HCT116 (cell line): Measurements from ENCODE around the gene IFNA13. TPM values are rescaled to one million over a fixed set of nuclear protein-coding genes. Genes with fewer than 3 reads are reported as not detected.

Source experiments
- ATAC-seq: fragments of 200-7000 bp; cut with Tn5 transposase; 2 replicates; pipeline ENCODE4 v1.9.1; 2020; ENCODE audit warnings: mild to moderate bottlenecking, moderate library complexity
- BruUV-seq: library from RNA; stranded (reverse); fragments of 400-500 nt; replicated peaks from 2 replicates; lab custom pipeline; 2021; lab: Mats Ljungman, UMichigan
- CTCF ChIA-PET: fragments of 300-600 bp; sonication (Branson Sonifier 250); formaldehyde crosslinking; loops from one replicate; lab custom pipeline; 2021; ENCODE audit warnings: antibody characterized with exemption; lab: Charles Lee
- POLR2A ChIA-PET: fragments of 300-600, 350-600 bp; sonication (Branson Sonifier 250); formaldehyde crosslinking; loops from one replicate; lab custom pipeline; 2021; ENCODE audit warnings: antibody characterized with exemption; lab: Charles Lee
- RAD21 ChIA-PET, 2 experiments: fragments of 300-600 bp; sonication (Branson Sonifier 250); formaldehyde crosslinking; loops; one replicate each; lab custom pipeline; 2023; ENCODE audit warnings: low total read pairs in 2 of 2; ENCODE audit not compliant: uncharacterized antibody in 2 of 2, unreplicated experiment in 2 of 2, low non-redundant PET in 1 of 2; lab: Charles Lee
- DNase-seq: peaks from one replicate; pipeline ENCODE4 v3.0.0-alpha.2; 2010; ENCODE audit warnings: low read depth, low spot score
- H2AFZ ChIP-seq: fragments of 200-600 bp; shearing (Covaris generic), sonication (generic); 2 replicates; pipeline ENCODE4 v1.6.1; 2017; ENCODE audit warnings: low read depth, mixed run types, mixed read lengths, antibody characterized with exemption, low read length; ENCODE audit not compliant: poor library complexity, severe bottlenecking
- H3K27ac ChIP-seq: 2 replicates; pipeline ENCODE4 v1.5.1; 2012; ENCODE audit warnings: low read depth, low read length
- H3K27me3 ChIP-seq: fragments of 200-600 bp; sonication (generic); 2 replicates; pipeline ENCODE4 v1.6.1; 2016; ENCODE audit warnings: mixed run types, low read length, mixed read lengths; ENCODE audit not compliant: insufficient read depth
- H3K36me3 ChIP-seq, 2 experiments: fragments of 200-500 bp in 1 of 2; fragments of 200-600 bp in 1 of 2; sonication (Bioruptor generic) in 1 of 2; sonication (generic) in 1 of 2; 2 replicates each; pipeline versions ENCODE4 v1.5.1 to v1.6.1; 2014 to 2016; ENCODE audit warnings: low read length in 2 of 2, inconsistent platforms in 1 of 2, mixed read lengths in 1 of 2, mixed run types in 1 of 2; ENCODE audit not compliant: insufficient read depth in 2 of 2, control insufficient read depth in 1 of 2
- H3K4me1 ChIP-seq, 2 experiments: fragments of 200-600 bp in 1 of 2; sonication (generic) in 1 of 2; 2 replicates each; pipeline versions ENCODE4 v1.5.1 to v1.6.1; 2012 to 2017; ENCODE audit warnings: low read length in 2 of 2, inconsistent platforms in 1 of 2, mild to moderate bottlenecking in 1 of 2, mixed read lengths in 1 of 2, mixed run types in 1 of 2, moderate library complexity in 1 of 2; ENCODE audit not compliant: insufficient read depth in 2 of 2, control insufficient read depth in 1 of 2
- H3K4me2 ChIP-seq: fragments of 200-600 bp; sonication (generic); 2 replicates; pipeline ENCODE4 v1.6.1; 2017; ENCODE audit warnings: mixed run types, low read length, mixed read lengths
- H3K4me3 ChIP-seq, 2 experiments: fragments of 200-600 bp in 1 of 2; sonication (generic) in 1 of 2; replicated peaks in 1 of 2; 2 replicates each; pipeline ENCODE4 v1.5.1; 2011 to 2016; ENCODE audit warnings: low read length in 2 of 2, control low read depth in 1 of 2, low read depth in 1 of 2, mild to moderate bottlenecking in 1 of 2, mixed read lengths in 1 of 2, mixed run types in 1 of 2
- H3K79me2 ChIP-seq: fragments of 200-600 bp; sonication (generic); 2 replicates; pipeline ENCODE4 v1.6.1; 2017; ENCODE audit warnings: mild to moderate bottlenecking, mixed run types, low read length, moderate library complexity, mixed read lengths; ENCODE audit not compliant: insufficient read depth
- H3K9ac ChIP-seq: fragments of 200-600 bp; sonication (generic); 2 replicates; pipeline ENCODE4 v1.6.1; 2016; ENCODE audit warnings: low read length, mixed read lengths
- H3K9me2 ChIP-seq: fragments of 200-600 bp; sonication (generic), shearing (Covaris generic); 2 replicates; pipeline ENCODE4 v1.6.1; 2017; ENCODE audit warnings: mixed run types, mild to moderate bottlenecking, moderate library complexity; ENCODE audit not compliant: insufficient read depth
- H3K9me3 ChIP-seq, 2 experiments: fragments of 200-500 bp in 1 of 2; fragments of 200-600 bp in 1 of 2; sonication (Bioruptor generic) in 1 of 2; sonication (generic) in 1 of 2; 2 replicates each; pipeline ENCODE4 v1.6.1; 2014 to 2017; ENCODE audit warnings: low read length in 2 of 2, mixed read lengths in 2 of 2, inconsistent platforms in 1 of 2, low read depth in 1 of 2, mild to moderate bottlenecking in 1 of 2, mixed run types in 1 of 2, moderate library complexity in 1 of 2; ENCODE audit not compliant: control insufficient read depth in 1 of 2, insufficient read depth in 1 of 2
- H4K20me1 ChIP-seq: fragments of 200-600 bp; sonication (generic), shearing (Covaris generic); 2 replicates; pipeline ENCODE4 v1.6.1; 2017; ENCODE audit warnings: mixed run types, mild to moderate bottlenecking, moderate library complexity; ENCODE audit not compliant: insufficient read depth
- ATF3 ChIP-seq: IDR thresholded peaks from 2 replicates; pipeline ENCODE4 v1.6.1; 2012
- CEBPB ChIP-seq: IDR thresholded peaks from 2 replicates; pipeline ENCODE4 v1.6.1; 2012; ENCODE audit warnings: low read depth
- CTCF ChIP-seq, 3 experiments: fragments of 200-600 bp in 1 of 3; sonication (generic) in 1 of 3; IDR thresholded peaks in 2 of 3; conservative IDR thresholded peaks in 1 of 3; 2 replicates each; pipeline ENCODE4 v1.5.1; 2012 to 2017; ENCODE audit warnings: low read depth in 2 of 3, low read length in 2 of 3, antibody characterized with exemption in 1 of 3, borderline replicate concordance in 1 of 3, control low read depth in 1 of 3, mild to moderate bottlenecking in 1 of 3, mixed read lengths in 1 of 3, mixed run types in 1 of 3, moderate library complexity in 1 of 3; ENCODE audit not compliant: insufficient read depth in 1 of 3
- EZH2 ChIP-seq: fragments of 200-600 bp; sonication (generic); IDR thresholded peaks from 2 replicates; pipeline ENCODE4 v1.6.1; 2017; ENCODE audit warnings: antibody characterized with exemption, mixed run types
- EZH2phosphoT487 ChIP-seq: fragments of 200-600 bp; IDR thresholded peaks from 2 replicates; pipeline ENCODE4 v1.6.1; 2018; ENCODE audit warnings: antibody characterized with exemption, borderline replicate concordance
- FOSL1 ChIP-seq: IDR thresholded peaks from 2 replicates; pipeline ENCODE4 v1.6.1; 2012; ENCODE audit warnings: low read depth
- MAX ChIP-seq: IDR thresholded peaks from 2 replicates; pipeline ENCODE4 v1.6.1; 2012
- POLR2AphosphoS5 ChIP-seq: IDR thresholded peaks from 2 replicates; pipeline ENCODE4 v1.6.1; 2011; ENCODE audit warnings: mild to moderate bottlenecking, low read depth, low read length, moderate library complexity
- SP1 ChIP-seq: IDR thresholded peaks from 2 replicates; pipeline ENCODE4 v1.6.1; 2012; ENCODE audit warnings: low read depth
- SRF ChIP-seq: IDR thresholded peaks from 2 replicates; pipeline ENCODE4 v1.6.1; 2012; ENCODE audit warnings: low read depth
- TCF7L2 ChIP-seq: IDR thresholded peaks from 2 replicates; pipeline ENCODE4 v1.7.0; 2011; ENCODE audit warnings: borderline replicate concordance, inconsistent platforms; ENCODE audit not compliant: insufficient read depth, insufficient read length; ENCODE audit errors: extremely low read depth
- ZBTB33 ChIP-seq: IDR thresholded peaks from 2 replicates; pipeline ENCODE4 v1.6.1; 2011; ENCODE audit warnings: mild to moderate bottlenecking, low read length, moderate library complexity; ENCODE audit not compliant: insufficient replicate concordance; ENCODE audit errors: extremely low read depth
- ZFX ChIP-seq: fragments of 450-650 bp; IDR thresholded peaks from 2 replicates; pipeline ENCODE4 v1.6.1; 2017
- intact Hi-C: fragments of 100-400 bp; cut with micrococcal nuclease; formaldehyde crosslinking; loops from 2 replicates; pipeline ENCODE4 v1.10.0; 2022
- total RNA-seq: library from RNA; stranded (reverse); gene quantifications from one replicate; pipeline ENCODE4 v1.2.1, GENCODE V29; 2021; ENCODE audit not compliant: unreplicated experiment

Gene IFNA13
- total RNA-seq, 1 experiment from 2014 or later: not detected

- no peaks in the 10 kb centered on the region for H3K27me3 ChIP-seq
- H3K4me1 ChIP-seq: no peaks in the 10 kb centered on the region
- RAD21 ChIA-PET: no interaction called here
- ATAC-seq: no peak
- no peak overlapping the region for H3K4me2 ChIP-seq
- no peaks in the 10 kb centered on the region for H3K9me3 ChIP-seq
- H3K4me3 ChIP-seq: no peak overlapping the region
- intact Hi-C loops: no loop called here
- H3K9ac ChIP-seq: no peak overlapping the region
- DNase-seq: no peak
- no peak for TF ChIP-seq TCF7L2
- no peak for TF ChIP-seq FOSL1
- no peak for TF ChIP-seq EZH2
- TF ChIP-seq CEBPB: no peak
- TF ChIP-seq MAX: no peak
- TF ChIP-seq ATF3: no peak
- TF ChIP-seq ZBTB33: no peak
- TF ChIP-seq SP1: no peak
- TF ChIP-seq CTCF (IDR thresholded peaks at IDR 0.05 in 2 of 3, conservative IDR thresholded peaks at IDR 0.05 in 1 of 3; ENCODE audit: borderline replicate concordance in 1 of 3, insufficient read depth in 1 of 3, low read depth in 2 of 3, low read length in 2 of 3): no peak
- no peak for TF ChIP-seq EZH2phosphoT487
- TF ChIP-seq POLR2AphosphoS5: no peak
- no peak for TF ChIP-seq ZFX
- TF ChIP-seq SRF: no peak
- peaks cover 5% of the 10 kb centered on the region for H4K20me1 ChIP-seq
- H2AFZ ChIP-seq: no peak overlapping the region
- no TSS peak for BruUV-seq
- no peak overlapping the region for H3K27ac ChIP-seq
- 0 out of 4 replicates have a peak, but pooled peaks cover 0 to 5% of the 10 kb centered on the region in 2 experiments for H3K36me3 ChIP-seq
- POLR2A ChIA-PET: interaction anchor here (0.7 kb wide), 1 partner anchor 64 kb away, joined by 3 read pairs; no protein-coding TSS in a partner anchor
- peaks cover 38% of the 10 kb centered on the region for H3K79me2 ChIP-seq
- CTCF ChIA-PET: interaction anchor here (0.6 to 1.4 kb wide), 3 partner anchors 71 to 165 kb away, joined by 3 to 4 read pairs (median 4); no protein-coding TSS in a partner anchor
- H3K9me2 ChIP-seq: no peaks in the 10 kb centered on the region
Measured at GRCh38 chr9:21324047-21324446, 43.8 kb downstream of the IFNA13 start.
